ENCODE data around the gene GFOD1. TPM values are rescaled to one million over a fixed set of nuclear protein-coding genes. Genes with fewer than 3 reads are reported as not detected.

GFOD1 gene
- total RNA-seq, 1 experiment from 2014 or later, result 6.1 TPM

GRCh38 chr6:13496513-13497190, 9.3 kb upstream of the GFOD1 start:
- H3K79me2 ChIP-seq (ENCODE audit: insufficient read depth, low read length), result no peaks in the 10 kb centered on the region
- H3K9me3 ChIP-seq (ENCODE audit: control insufficient read depth, low read depth, low read length), result no peaks in the 10 kb centered on the region
- H2BK20ac ChIP-seq (ENCODE audit: low read depth, low read length, poor library complexity, severe bottlenecking), result no peak overlapping the region
- Mint-ChIP-seq H3K36me3 (ENCODE audit: insufficient read depth in 1 of 3, low read depth in 3 of 3) (peaks cover 0 to 8% (median 0%) of the 10 kb centered on the region in 3 experiments; a peak in 2 of 7 replicates), H3K4me1 (peaks cover 24 to 31% of the 10 kb centered on the region in 2 experiments), H3K27me3 (ENCODE audit: low read depth) (no peaks in the 10 kb centered on the region; the same call in none of the 2 replicates), H3K4me3 (no peak overlapping the region), H3K27ac (peak overlapping the region in 1 of 3 experiments; percentile 66; a peak in 1 of 7 replicates), H3K9me3 (peaks cover 0 to 5% of the 10 kb centered on the region in 2 experiments; a peak in 1 of 5 replicates)
- no peak overlapping the region for H2BK15ac ChIP-seq (ENCODE audit: low read depth, low read length)
- no peaks in the 10 kb centered on the region for H4K20me1 ChIP-seq (ENCODE audit: control insufficient read depth, insufficient read depth, insufficient read length)
- no peak overlapping the region for H3K18ac ChIP-seq (ENCODE audit: insufficient read length, low read depth, low read length)
- H2BK120ac ChIP-seq (ENCODE audit: low read depth, low read length, poor library complexity, severe bottlenecking), result no peak overlapping the region
- TF ChIP-seq CTCF (conservative IDR thresholded peaks at IDR 0.05), result no peak
- H3T11ph ChIP-seq (ENCODE audit: low read length), result no peak overlapping the region
- no peaks in the 10 kb centered on the region for H3K79me1 ChIP-seq (ENCODE audit: insufficient read depth, low read depth, low read length, poor library complexity, severe bottlenecking)
- no peak overlapping the region for H4K5ac ChIP-seq (ENCODE audit: insufficient read length, low read depth, low read length)
- DNase-seq, result no peak
- no peaks in the 10 kb centered on the region for H3K23me2 ChIP-seq (ENCODE audit: insufficient read length, low read depth, low read length, poor library complexity, severe bottlenecking)
- no peak overlapping the region for H3K14ac ChIP-seq (ENCODE audit: insufficient read depth, low read length)
- H3K27me3 ChIP-seq (ENCODE audit: insufficient read depth, low read length), result no peaks in the 10 kb centered on the region
- no peak overlapping the region for H3K4ac ChIP-seq (ENCODE audit: low read depth, low read length)
- H3K56ac ChIP-seq (ENCODE audit: insufficient read length, low read depth, low read length), result no peak overlapping the region
- no peak overlapping the region for H4K8ac ChIP-seq (replicated peaks; ENCODE audit: insufficient read length, low read depth, low read length)
- H3K23ac ChIP-seq (ENCODE audit: insufficient read length, low read depth, low read length), result no peak overlapping the region
- H3K9ac ChIP-seq (ENCODE audit: extremely low read depth, insufficient read length, low read length), result no peak overlapping the region
- no CpG with 5 or more reads among the region's 1 CpG for WGBS (ENCODE audit: extremely low coverage, insufficient read length, low lambda C conversion rate)
- no peak overlapping the region for H4K91ac ChIP-seq (ENCODE audit: insufficient read length, low read depth, low read length)
- H3K27ac ChIP-seq (ENCODE audit: insufficient read length, low read depth, low read length), result no peak overlapping the region
- H3K4me2 ChIP-seq (ENCODE audit: insufficient read depth, insufficient read length, low read length), result no peak overlapping the region
- peaks cover 10% of the 10 kb centered on the region for H3K4me1 ChIP-seq (ENCODE audit: insufficient read depth, low read length)
- no peak overlapping the region for H2BK12ac ChIP-seq (ENCODE audit: insufficient read length, low read depth, low read length)
- H2BK5ac ChIP-seq (ENCODE audit: insufficient read length, low read length), result no peak overlapping the region
- H2AK5ac ChIP-seq (ENCODE audit: insufficient read length, low read length), result no peak overlapping the region
- H2AFZ ChIP-seq (ENCODE audit: low read length), result no peak overlapping the region
